B cell (primary cell): ENCODE results near the gene CADPS. TPM values are rescaled to one million over a fixed set of nuclear protein-coding genes. Genes with fewer than 3 reads are reported as not detected.

ENCODE experiments used
- ATAC-seq: fragments of 200-7000 bp; cut with Tn5 transposase; one replicate; pipeline ENCODE4 v1.10.0; 2021; ENCODE audit warnings: low read depth, mild to moderate bottlenecking, moderate number of reproducible peaks, moderate library complexity
- CTCF ChIA-PET: fragments of 350-600 bp; sonication (Branson Sonifier 250); formaldehyde crosslinking; loops from one replicate; lab custom pipeline; 2021; ENCODE audit warnings: antibody characterized with exemption, inconsistent platforms; lab: Charles Lee
- POLR2A ChIA-PET: fragments of 350-600 bp; sonication (Branson Sonifier 250); formaldehyde crosslinking; loops from one replicate; lab custom pipeline; 2021; ENCODE audit warnings: antibody characterized with exemption; lab: Charles Lee
- DNase-seq: peaks from one replicate; pipeline ENCODE4 v3.0.0; 2013
- H2AFZ ChIP-seq: 2 replicates; pipeline ENCODE4 v1.6.1; 2012; ENCODE audit warnings: mild to moderate bottlenecking, low read depth, low read length; ENCODE audit not compliant: insufficient read depth, poor library complexity, severe bottlenecking
- H3K27ac ChIP-seq, 2 donors: 1 replicate in 1 of 2; 2 replicates in 1 of 2; pipeline ENCODE4 v1.5.1; 2012 to 2013; ENCODE audit warnings: low read length in 2 of 2, mild to moderate bottlenecking in 2 of 2, moderate library complexity in 1 of 2
- H3K27me3 ChIP-seq, 4 experiments: fragments of 200-600 bp in 1 of 4; sonication (generic) in 1 of 4; replicated peaks in 1 of 4; 1 replicate in 2 of 4; 2 replicates in 2 of 4; pipeline versions ENCODE4 v1.6.1 to v1.7.0; 2013 to 2016; ENCODE audit warnings: low read length in 3 of 4, mild to moderate bottlenecking in 2 of 4, mixed read lengths in 1 of 4, moderate library complexity in 1 of 4; ENCODE audit not compliant: insufficient read depth in 4 of 4, control insufficient read depth in 3 of 4; ENCODE audit errors: control extremely low read depth in 1 of 4
- H3K36me3 ChIP-seq, 2 experiments: replicated peaks in 1 of 2; 1 replicate in 1 of 2; 2 replicates in 1 of 2; pipeline versions ENCODE4 v1.6.1 to v1.7.1; 2013; ENCODE audit warnings: low read length in 1 of 2; ENCODE audit not compliant: insufficient read depth in 2 of 2, control insufficient read depth in 1 of 2; ENCODE audit errors: control extremely low read depth in 1 of 2, extremely low read depth in 1 of 2
- H3K4me1 ChIP-seq, 2 donors: fragments of 200-600 bp in 1 of 2; sonication (generic) in 1 of 2; 1 replicate in 1 of 2; 2 replicates in 1 of 2; pipeline versions ENCODE4 v1.5.1 to v1.6.1; 2013 to 2017; ENCODE audit warnings: low read length in 2 of 2; ENCODE audit not compliant: control insufficient read depth in 2 of 2, insufficient read depth in 2 of 2
- H3K4me2 ChIP-seq: replicated peaks from 2 replicates; pipeline ENCODE3; 2012; ENCODE audit warnings: mild to moderate bottlenecking, low read depth, low read length; ENCODE audit not compliant: poor library complexity, severe bottlenecking
- H3K4me3 ChIP-seq, 5 experiments: fragments of 200-600 bp in 1 of 5; sonication (generic) in 1 of 5; 1 replicate in 3 of 5; 2 replicates in 2 of 5; pipeline versions ENCODE4 v1.5.1 to v1.7.0; 2011 to 2016; ENCODE audit warnings: low read length in 4 of 5, mild to moderate bottlenecking in 4 of 5, low read depth in 2 of 5, control low read depth in 1 of 5, moderate library complexity in 1 of 5; ENCODE audit not compliant: insufficient read depth in 1 of 5; ENCODE audit errors: control extremely low read depth in 1 of 5, extremely low read depth in 1 of 5
- H3K79me2 ChIP-seq: fragments of 200-600 bp; sonication (generic); one replicate; pipeline ENCODE4 v1.6.0; 2016; ENCODE audit warnings: low read length; ENCODE audit not compliant: control insufficient read depth, insufficient read depth
- H3K9ac ChIP-seq: fragments of 200-600 bp; sonication (generic); 2 replicates; pipeline ENCODE4 v1.6.1; 2017; ENCODE audit warnings: mild to moderate bottlenecking, low read length, moderate library complexity
- H3K9me3 ChIP-seq, 3 donors: one replicate each; pipeline versions ENCODE4 v1.6.1 to v1.7.1; 2013; ENCODE audit warnings: low read length in 2 of 3; ENCODE audit not compliant: control insufficient read depth in 2 of 3, insufficient read depth in 1 of 3; ENCODE audit errors: control extremely low read depth in 1 of 3
- H4K20me1 ChIP-seq: 2 replicates; pipeline ENCODE4 v1.6.0; 2012; ENCODE audit warnings: mild to moderate bottlenecking, low read length; ENCODE audit not compliant: insufficient read depth, control insufficient read depth, poor library complexity, severe bottlenecking
- H3K27ac Mint-ChIP-seq: one replicate; pipeline ENCODE4 v1.8.0; 2021; ENCODE audit warnings: mixed read lengths
- H3K27me3 Mint-ChIP-seq: one replicate; pipeline ENCODE4 v1.8.0; 2021; ENCODE audit warnings: mixed read lengths
- H3K4me1 Mint-ChIP-seq: one replicate; pipeline ENCODE4 v1.8.0; 2021; ENCODE audit warnings: mixed read lengths
- H3K4me3 Mint-ChIP-seq: one replicate; pipeline ENCODE4 v1.8.0; 2021; ENCODE audit warnings: mixed read lengths
- H3K9me3 Mint-ChIP-seq: one replicate; pipeline ENCODE4 v1.8.0; 2022; ENCODE audit warnings: mixed read lengths; ENCODE audit not compliant: insufficient read depth
- EZH2 ChIP-seq: IDR thresholded peaks from 2 replicates; pipeline ENCODE4 v1.6.1; 2012; ENCODE audit warnings: borderline replicate concordance, low read depth, mild to moderate bottlenecking, moderate library complexity, low read length; ENCODE audit not compliant: insufficient read depth, poor library complexity, severe bottlenecking
- WGBS: methylation state at CpG from one replicate; pipeline ENCODE4 v1.1.5; 2013; ENCODE audit warnings: missing lambda C conversion rate; ENCODE audit not compliant: insufficient coverage; 5-methylcytosine and 5-hydroxymethylcytosine counted together
- intact Hi-C: fragments of 100-400 bp; cut with micrococcal nuclease; formaldehyde crosslinking; loops from one replicate; pipeline ENCODE4 v1.10.0; 2022
- polyA plus RNA-seq: library from polyadenylated mRNA; depleted of rRNA; stranded (reverse); fragments of >200 nt; gene quantifications from 2 replicates; pipeline ENCODE4 v1.2.3, GENCODE V29; 2012
- total RNA-seq, 2 donors: library from RNA; stranded (reverse); fragments of 120-200 nt in 1 of 2; gene quantifications; 1 replicate in 1 of 2; 2 replicates in 1 of 2; pipeline versions ENCODE4 v1.2.3 to v1.2.4, GENCODE V29; 2013 to 2022
- TF ChIP-seq, protein P1 (sequence below): fragments of 200-600 bp; IDR thresholded peaks from one replicate; pipeline ENCODE4 v1.8.0; 2022; ENCODE audit warnings: antibody characterized with exemption, mild to moderate bottlenecking

The CADPS gene
- total and polyA plus RNA-seq, 2 donors (not counting 1 experiment from before 2014, with no cell fraction given) = 0.16 to 0.22 TPM

GRCh38 chr3:62672988-62673313, 202.3 kb downstream of the CADPS start:
- no peaks in the 10 kb centered on the region for H3K9me3 ChIP-seq
- no peaks in the 10 kb centered on the region for H3K36me3 ChIP-seq
- no peak for DNase-seq
- no peaks in the 10 kb centered on the region for H4K20me1 ChIP-seq
- ChIA-PET POLR2A (no interaction called here), CTCF (no interaction called here)
- H2AFZ ChIP-seq = no peak overlapping the region
- peaks cover 0 to 3% (median 0%) of the 10 kb centered on the region in 4 experiments for H3K27me3 ChIP-seq
- no peak overlapping the region for H3K4me2 ChIP-seq
- intact Hi-C loops = no loop called here
- H3K4me3 Mint-ChIP-seq = no peak overlapping the region
- H3K79me2 ChIP-seq = no peaks in the 10 kb centered on the region
- H3K4me3 ChIP-seq = no peak overlapping the region
- no peaks in the 10 kb centered on the region for H3K4me1 ChIP-seq
- H3K27ac ChIP-seq = no peak overlapping the region
- ATAC-seq = no peak
- no peak overlapping the region for H3K27ac Mint-ChIP-seq
- no peaks in the 10 kb centered on the region for H3K4me1 Mint-ChIP-seq
- TF ChIP-seq EZH2 = no peak
- TF ChIP-seq, protein P1, sequence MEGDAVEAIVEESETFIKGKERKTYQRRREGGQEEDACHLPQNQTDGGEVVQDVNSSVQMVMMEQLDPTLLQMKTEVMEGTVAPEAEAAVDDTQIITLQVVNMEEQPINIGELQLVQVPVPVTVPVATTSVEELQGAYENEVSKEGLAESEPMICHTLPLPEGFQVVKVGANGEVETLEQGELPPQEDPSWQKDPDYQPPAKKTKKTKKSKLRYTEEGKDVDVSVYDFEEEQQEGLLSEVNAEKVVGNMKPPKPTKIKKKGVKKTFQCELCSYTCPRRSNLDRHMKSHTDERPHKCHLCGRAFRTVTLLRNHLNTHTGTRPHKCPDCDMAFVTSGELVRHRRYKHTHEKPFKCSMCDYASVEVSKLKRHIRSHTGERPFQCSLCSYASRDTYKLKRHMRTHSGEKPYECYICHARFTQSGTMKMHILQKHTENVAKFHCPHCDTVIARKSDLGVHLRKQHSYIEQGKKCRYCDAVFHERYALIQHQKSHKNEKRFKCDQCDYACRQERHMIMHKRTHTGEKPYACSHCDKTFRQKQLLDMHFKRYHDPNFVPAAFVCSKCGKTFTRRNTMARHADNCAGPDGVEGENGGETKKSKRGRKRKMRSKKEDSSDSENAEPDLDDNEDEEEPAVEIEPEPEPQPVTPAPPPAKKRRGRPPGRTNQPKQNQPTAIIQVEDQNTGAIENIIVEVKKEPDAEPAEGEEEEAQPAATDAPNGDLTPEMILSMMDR = no peak
- H3K9ac ChIP-seq = no peak overlapping the region
- no peaks in the 10 kb centered on the region for H3K9me3 Mint-ChIP-seq
- H3K27me3 Mint-ChIP-seq = peaks cover 9% of the 10 kb centered on the region

DNA sequence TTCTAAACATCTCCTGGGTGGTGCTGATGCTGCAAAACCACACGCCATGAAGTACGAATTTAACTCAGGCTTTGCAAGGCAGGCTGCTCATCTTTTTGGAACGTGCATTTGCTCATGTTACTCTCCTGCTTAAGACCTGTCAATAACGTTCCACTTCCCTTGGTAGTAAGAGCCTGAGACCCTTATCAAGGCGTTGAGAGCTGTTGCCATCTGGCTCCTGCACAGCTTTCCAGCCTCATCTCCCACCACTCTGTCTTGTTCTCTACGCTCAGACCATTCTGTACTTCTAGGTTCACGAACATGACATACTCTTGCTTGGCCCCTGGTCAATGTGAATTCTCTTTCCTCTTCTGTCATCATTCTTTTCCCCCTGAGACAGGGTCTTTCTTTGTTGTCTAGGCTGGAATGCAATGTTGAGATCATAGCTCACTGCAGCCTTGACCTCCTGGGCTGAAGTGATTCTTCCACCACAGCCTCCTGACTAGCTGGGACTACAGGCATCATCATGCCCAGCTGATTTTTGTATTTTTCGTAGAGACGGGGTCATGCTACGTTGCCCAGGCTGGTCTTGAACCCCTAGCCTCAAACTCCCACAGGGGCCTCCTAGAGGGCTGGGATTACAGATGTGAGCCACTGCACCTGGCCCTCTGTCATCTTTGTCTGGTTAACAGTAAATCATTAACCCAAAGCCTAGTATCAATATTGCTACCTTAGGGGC, 202.8 kb downstream of the CADPS start:
- H3K9ac ChIP-seq = no peak overlapping the region
- intact Hi-C loops = no loop called here
- Mint-ChIP-seq H3K27ac (no peak overlapping the region), H3K27me3 (peaks cover 9% of the 10 kb centered on the region), H3K4me1 (no peaks in the 10 kb centered on the region), H3K4me3 (no peak overlapping the region), H3K9me3 (no peaks in the 10 kb centered on the region)
- H3K4me3 ChIP-seq = no peak overlapping the region
- H3K27ac ChIP-seq = no peak overlapping the region
- H3K36me3 ChIP-seq = no peaks in the 10 kb centered on the region
- TF ChIP-seq, protein P1 = no peak
- TF ChIP-seq EZH2 = no peak
- DNase-seq = no peak
- WGBS = 55% methylated on average over 10 of the region's 10 CpGs
- POLR2A ChIA-PET = no interaction called here
- no peak overlapping the region for H3K4me2 ChIP-seq
- H4K20me1 ChIP-seq = no peaks in the 10 kb centered on the region
- H2AFZ ChIP-seq = no peak overlapping the region
- H3K79me2 ChIP-seq = no peaks in the 10 kb centered on the region
- no peaks in the 10 kb centered on the region for H3K9me3 ChIP-seq
- CTCF ChIA-PET = no interaction called here
- H3K27me3 ChIP-seq = peaks cover 0 to 3% (median 0%) of the 10 kb centered on the region in 4 experiments
- H3K4me1 ChIP-seq = no peaks in the 10 kb centered on the region
- ATAC-seq = no peak
